Esophagus squamous epithelium (tissue), 5 donors: Measurements from ENCODE around the gene XYLT2. TPM values are rescaled to one million over a fixed set of nuclear protein-coding genes. Genes with fewer than 3 reads are reported as not detected.

Experiments used
- DNase-seq: peaks from one replicate; lab custom pipeline; 2025; lab: John Stamatoyannopoulos, UW
- H3K27ac ChIP-seq, 4 donors: fragments of 200-600 bp; sonication (generic); one replicate each; pipeline ENCODE4 v1.5.1; 2016 to 2019; ENCODE audit warnings: mild to moderate bottlenecking in 1 of 4
- H3K27me3 ChIP-seq, 4 donors: fragments of 200-600 bp; sonication (generic); 1 replicate in 3 of 4; 2 replicates in 1 of 4; pipeline versions ENCODE4 v1.5.1 to v1.6.0; 2017 to 2021; ENCODE audit warnings: antibody characterized with exemption in 1 of 4
- H3K36me3 ChIP-seq, 3 donors: fragments of 200-600 bp; sonication (generic); one replicate each; pipeline ENCODE4 v1.5.1; 2016 to 2019
- H3K4me1 ChIP-seq, 3 donors: fragments of 200-600 bp; sonication (generic); one replicate each; pipeline ENCODE4 v1.5.1; 2017 to 2019
- H3K4me3 ChIP-seq, 4 donors: fragments of 200-600 bp; sonication (generic); 1 replicate in 3 of 4; 2 replicates in 1 of 4; pipeline ENCODE4 v1.5.1; 2016 to 2019; ENCODE audit warnings: mild to moderate bottlenecking in 2 of 4, moderate library complexity in 1 of 4
- H3K9me3 ChIP-seq, 3 donors: fragments of 200-600 bp; sonication (generic); one replicate each; pipeline ENCODE4 v1.5.1; 2016 to 2019
- CTCF ChIP-seq, 6 experiments: fragments of 450-650 bp in 4 of 6; fragments of 200-600 bp in 2 of 6; sonication (generic) in 2 of 6; IDR thresholded peaks; one replicate each; pipeline ENCODE4 v1.5.1; 2016 to 2019; ENCODE audit warnings: antibody characterized with exemption in 6 of 6, mild to moderate bottlenecking in 4 of 6, moderate library complexity in 4 of 6
- POLR2A ChIP-seq, 4 donors: fragments of 450-650 bp; IDR thresholded peaks; one replicate each; pipeline ENCODE4 v1.6.1; 2017; ENCODE audit warnings: antibody characterized with exemption in 4 of 4, mild to moderate bottlenecking in 4 of 4, moderate library complexity in 3 of 4
- WGBS, 2 donors: methylation state at CpG; one replicate each; pipeline ENCODE4 v1.1.5; 2018; 5-methylcytosine and 5-hydroxymethylcytosine counted together
- intact Hi-C: fragments of 100-400 bp; cut with DNase I; formaldehyde crosslinking; loops from one replicate; pipeline ENCODE4 v1.15.0; 2022
- total RNA-seq, 4 donors: library from RNA; depleted of rRNA; stranded (reverse); fragments of >200 nt; gene quantifications; one replicate each; pipeline ENCODE4 v1.1.0, GENCODE V29; 2016
- donor health status: DM: yes; HTN: yes; CAD: no.

Gene XYLT2
- total RNA-seq, 4 donors from 2014 or later: 10.0 to 17.5 (median 13.5) TPM

GRCh38 chr17:50375858-50376538 is 30.1 kb downstream of the XYLT2 start:
- no peak for DNase-seq
- WGBS, 2 donors: 73 to 76% methylated on average over 5 of the region's 5 CpGs
- no peaks in the 10 kb centered on the region for H3K9me3 ChIP-seq
- peaks cover 0 to 20% (median 0%) of the 10 kb centered on the region in 3 donors for H3K36me3 ChIP-seq
- intact Hi-C loops: no loop called here
- no peak overlapping the region for H3K27ac ChIP-seq
- peaks cover 15 to 22% (median 19%) of the 10 kb centered on the region in 3 donors for H3K4me1 ChIP-seq
- H3K27me3 ChIP-seq: no peaks in the 10 kb centered on the region
- TF ChIP-seq POLR2A (IDR thresholded peaks at IDR 0.05) (no peak), CTCF (IDR thresholded peaks at IDR 0.05) (no peak)
- no peak overlapping the region for H3K4me3 ChIP-seq

GRCh38 chr17:50379351-50380132 is 33.6 kb downstream of the XYLT2 start:
- Histone ChIP-seq H3K36me3 (peaks cover 25 to 53% (median 31%) of the 10 kb centered on the region in 3 donors), H3K9me3 (no peaks in the 10 kb centered on the region), H3K4me3 (no peak overlapping the region), H3K27ac (no peak overlapping the region), H3K4me1 (no peaks in the 10 kb centered on the region), H3K27me3 (no peaks in the 10 kb centered on the region)
- intact Hi-C loops: no loop called here
- no peak for DNase-seq
- WGBS, 2 donors: 83 to 88% methylated on average over 5 of the region's 6 CpGs
- no peak for TF ChIP-seq CTCF (IDR thresholded peaks at IDR 0.05)
- no peak for TF ChIP-seq POLR2A (IDR thresholded peaks at IDR 0.05)

GRCh38 chr17:50380369-50381259 is 34.7 kb downstream of the XYLT2 start:
- Histone ChIP-seq H3K27me3 (no peaks in the 10 kb centered on the region), H3K4me1 (no peaks in the 10 kb centered on the region), H3K9me3 (no peaks in the 10 kb centered on the region), H3K4me3 (no peak overlapping the region), H3K36me3 (peaks cover 33 to 63% (median 40%) of the 10 kb centered on the region in 3 donors), H3K27ac (no peak overlapping the region)
- intact Hi-C loops: no loop called here
- TF ChIP-seq CTCF (IDR thresholded peaks at IDR 0.05) (peak in 2 of 6 experiments; percentile 8 to 22), POLR2A (IDR thresholded peaks at IDR 0.05) (no peak)
- no peak for DNase-seq
- 88 to 93% methylated on average over 9 to 12 of the region's 13 CpGs for WGBS, 2 donors

- no peak overlapping the region for H3K27ac ChIP-seq
- H3K27me3 ChIP-seq: no peaks in the 10 kb centered on the region
- intact Hi-C loops: no loop called here
- 78 to 89% methylated on average over 7 of the region's 7 CpGs for WGBS, 2 donors
- H3K36me3 ChIP-seq: peaks cover 34 to 71% (median 42%) of the 10 kb centered on the region in 3 donors
- DNase-seq: no peak
- H3K4me1 ChIP-seq: no peaks in the 10 kb centered on the region
- no peak for TF ChIP-seq POLR2A (IDR thresholded peaks at IDR 0.05)
- TF ChIP-seq CTCF (IDR thresholded peaks at IDR 0.05): no peak
- no peak overlapping the region for H3K4me3 ChIP-seq
- H3K9me3 ChIP-seq: no peaks in the 10 kb centered on the region
These were observed 35.4 kb downstream of the XYLT2 start for GRCh38 chr17:50381260-50381815.
